Effector memory CD8-positive, alpha-beta T cell (primary cell): Measurements from ENCODE around the gene TREM1.
A peak's percentile ranks its signal among the peaks of the same experiment; 100 is the strongest.
"Not testable (repeated sequence)": the region's sequence is repeated elsewhere in the genome, so short reads cannot be mapped to it uniquely, and the experiment has no call there.

Experiments
- ATAC-seq: fragments of 150-1000 bp; cut with Tn5 transposase; replicated peaks from 2 replicates; pipeline ENCODE4 v1.10.0; 2021; ENCODE audit warnings: mild to moderate bottlenecking, moderate library complexity
- DNase-seq, 3 experiments: peaks; one replicate each; pipeline ENCODE4 v3.0.0; 2021
- H3K27ac Mint-ChIP-seq, 2 donors: one replicate each; pipeline ENCODE4 v1.8.0; 2022; ENCODE audit warnings: mild to moderate bottlenecking in 2 of 2, mixed read lengths in 2 of 2, moderate library complexity in 2 of 2
- H3K27me3 Mint-ChIP-seq, 2 donors: one replicate each; pipeline ENCODE4 v1.8.0; 2022; ENCODE audit warnings: mixed read lengths in 2 of 2
- H3K36me3 Mint-ChIP-seq: one replicate; pipeline ENCODE4 v1.8.0; 2022; ENCODE audit warnings: mild to moderate bottlenecking, moderate library complexity, mixed read lengths; ENCODE audit not compliant: insufficient read depth
- H3K4me1 Mint-ChIP-seq, 2 donors: one replicate each; pipeline ENCODE4 v1.8.0; 2022; ENCODE audit warnings: low read depth in 2 of 2, mixed read lengths in 2 of 2
- H3K4me3 Mint-ChIP-seq, 2 donors: one replicate each; pipeline ENCODE4 v1.8.0; 2022; ENCODE audit warnings: mild to moderate bottlenecking in 2 of 2, mixed read lengths in 2 of 2, moderate library complexity in 2 of 2
- H3K9me3 Mint-ChIP-seq, 2 donors: one replicate each; pipeline ENCODE4 v1.8.0; 2022; ENCODE audit warnings: mixed read lengths in 2 of 2

The TREM1 gene

GRCh38 chr6:41246529-41246928 is 40.0 kb downstream of the TREM1 start:
- not testable (repeated sequence) for H3K9me3 Mint-ChIP-seq, DNase-seq, H3K36me3 Mint-ChIP-seq, ATAC-seq, H3K27ac Mint-ChIP-seq, H3K27me3 Mint-ChIP-seq
- Mint-ChIP-seq H3K4me1 (peaks cover 14 to 15% of the 10 kb centered on the region in 2 donors), H3K4me3 (peak overlapping the region in 1 of 2 donors; percentile 29)

GRCh38 chr6:41239467-41240159 is 46.9 kb downstream of the TREM1 start:
- ATAC-seq, result no peak
- no peak for DNase-seq
- no peak overlapping the region for H3K27ac Mint-ChIP-seq
- no peak overlapping the region for H3K4me3 Mint-ChIP-seq
- peaks cover 22 to 28% of the 10 kb centered on the region in 2 donors for H3K27me3 Mint-ChIP-seq
- H3K4me1 Mint-ChIP-seq, result no peaks in the 10 kb centered on the region
- H3K9me3 Mint-ChIP-seq, result no peaks in the 10 kb centered on the region
- H3K36me3 Mint-ChIP-seq, result no peaks in the 10 kb centered on the region

GRCh38 chr6:41237128-41237527 is 49.4 kb downstream of the TREM1 start:
- DNase-seq (no peak), ATAC-seq (no peak)
- Mint-ChIP-seq H3K27me3 (peaks cover 22 to 28% of the 10 kb centered on the region in 2 donors), H3K9me3 (no peaks in the 10 kb centered on the region), H3K27ac (no peak overlapping the region), H3K4me3 (no peak overlapping the region), H3K36me3 (no peaks in the 10 kb centered on the region), H3K4me1 (no peaks in the 10 kb centered on the region)

DNA sequence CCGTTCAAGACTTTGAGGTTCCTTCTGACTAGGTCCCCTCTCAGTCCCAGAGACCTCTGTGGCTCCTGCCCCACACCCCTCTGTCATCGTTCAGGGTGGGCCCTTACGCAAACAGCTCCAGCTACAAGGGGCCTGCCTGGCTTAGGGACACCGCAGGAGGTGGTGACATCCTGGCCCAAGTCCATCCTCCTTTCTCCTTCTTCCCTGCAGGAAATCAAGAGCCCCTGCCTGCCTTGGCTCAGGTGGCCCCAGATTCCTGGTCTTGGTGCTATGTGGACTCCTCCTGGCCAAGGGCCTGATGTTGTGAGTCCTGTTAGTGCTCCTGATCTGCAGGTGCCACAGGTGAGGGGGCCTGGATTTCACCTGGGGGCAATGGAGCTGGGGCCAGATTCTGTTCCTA is 50.2 kb downstream of the TREM1 start:
- Mint-ChIP-seq H3K4me1 (no peaks in the 10 kb centered on the region), H3K27me3 (peaks cover 22 to 32% of the 10 kb centered on the region in 2 donors), H3K9me3 (no peaks in the 10 kb centered on the region), H3K36me3 (no peaks in the 10 kb centered on the region), H3K27ac (no peak overlapping the region), H3K4me3 (no peak overlapping the region)
- ATAC-seq, result no peak
- DNase-seq, result no peak

- no peaks in the 10 kb centered on the region for H3K36me3 Mint-ChIP-seq
- no peaks in the 10 kb centered on the region for H3K4me1 Mint-ChIP-seq
- no peak overlapping the region for H3K4me3 Mint-ChIP-seq
- DNase-seq (no peak), ATAC-seq (no peak)
- H3K27me3 Mint-ChIP-seq, result peaks cover 29 to 37% of the 10 kb centered on the region in 2 donors
- H3K27ac Mint-ChIP-seq, result no peak overlapping the region
- H3K9me3 Mint-ChIP-seq, result no peaks in the 10 kb centered on the region
Observed at GRCh38 chr6:41232667-41233066, 53.8 kb downstream of the TREM1 start.

DNA sequence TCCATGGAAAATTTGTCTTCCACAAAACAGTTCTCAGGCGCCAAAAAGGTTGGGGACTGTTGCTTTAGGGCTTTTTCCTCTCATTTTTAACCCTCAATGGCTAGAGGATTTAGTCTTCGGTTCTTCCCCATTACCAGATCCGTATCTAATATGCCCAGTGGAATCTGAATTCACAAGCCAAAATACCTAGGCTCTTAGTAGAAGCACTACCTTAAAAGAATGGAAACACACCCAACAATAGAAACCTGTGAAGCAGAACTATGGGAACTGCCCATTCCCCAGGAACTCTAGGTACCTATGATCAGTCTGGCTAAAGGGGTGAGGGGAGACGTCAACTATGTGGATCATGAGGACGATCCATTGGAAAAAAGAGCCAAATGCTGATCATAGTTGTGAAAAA is 55.2 kb downstream of the TREM1 start:
- no peaks in the 10 kb centered on the region for H3K36me3 Mint-ChIP-seq
- no peak for DNase-seq
- H3K9me3 Mint-ChIP-seq, result no peaks in the 10 kb centered on the region
- H3K27ac Mint-ChIP-seq, result no peak overlapping the region
- no peaks in the 10 kb centered on the region for H3K4me1 Mint-ChIP-seq
- no peak for ATAC-seq
- peaks cover 24 to 33% of the 10 kb centered on the region in 2 donors for H3K27me3 Mint-ChIP-seq
- no peak overlapping the region for H3K4me3 Mint-ChIP-seq

DNA sequence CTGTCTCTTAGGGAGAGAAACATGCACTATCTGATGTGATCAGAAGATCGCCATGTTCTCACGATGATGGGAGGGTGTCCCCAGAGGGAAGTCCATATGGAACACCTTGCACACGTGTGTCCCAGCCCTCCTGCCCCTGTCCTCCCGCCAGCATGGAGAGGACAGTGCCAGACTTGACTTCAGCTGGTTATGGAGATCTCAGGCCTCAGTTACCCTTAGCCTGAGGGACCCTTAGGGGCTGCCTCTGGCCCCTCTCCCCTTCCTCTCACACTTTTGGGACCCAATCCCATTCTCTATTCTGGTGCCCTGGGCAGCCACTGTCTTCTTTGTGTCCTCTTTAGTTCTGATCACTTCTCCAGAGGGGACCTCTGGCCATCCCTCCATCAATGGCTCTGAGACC is 56.8 kb downstream of the TREM1 start:
- ATAC-seq (no peak), DNase-seq (no peak)
- no peaks in the 10 kb centered on the region for H3K36me3 Mint-ChIP-seq
- peaks cover 31 to 37% of the 10 kb centered on the region in 2 donors for H3K27me3 Mint-ChIP-seq
- no peaks in the 10 kb centered on the region for H3K4me1 Mint-ChIP-seq
- H3K4me3 Mint-ChIP-seq, result no peak overlapping the region
- no peak overlapping the region for H3K27ac Mint-ChIP-seq
- H3K9me3 Mint-ChIP-seq, result no peaks in the 10 kb centered on the region

DNA sequence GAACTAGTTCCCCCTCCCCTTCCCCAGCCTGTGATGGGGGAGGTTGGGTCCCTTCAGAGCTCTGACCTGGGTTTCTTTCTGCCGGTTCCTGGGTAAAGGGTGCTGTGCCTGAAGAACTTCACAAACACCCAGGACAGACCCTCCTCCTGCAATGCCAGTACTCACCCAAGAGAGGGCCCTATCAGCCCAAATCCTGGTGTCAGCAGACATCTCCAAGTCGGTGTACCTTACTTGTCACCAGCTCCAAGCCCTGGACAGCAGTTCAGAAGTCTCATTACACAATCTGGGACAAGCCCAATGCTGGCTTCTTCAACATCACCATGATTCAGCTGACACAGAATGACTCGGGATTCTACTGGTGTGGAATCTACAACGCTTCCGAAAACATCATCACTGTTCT is 57.9 kb downstream of the TREM1 start:
- Mint-ChIP-seq H3K4me1 (no peaks in the 10 kb centered on the region), H3K27ac (no peak overlapping the region), H3K9me3 (no peaks in the 10 kb centered on the region), H3K36me3 (no peaks in the 10 kb centered on the region), H3K4me3 (no peak overlapping the region), H3K27me3 (peaks cover 42 to 46% of the 10 kb centered on the region in 2 donors)
- DNase-seq (no peak), ATAC-seq (no peak)

DNA sequence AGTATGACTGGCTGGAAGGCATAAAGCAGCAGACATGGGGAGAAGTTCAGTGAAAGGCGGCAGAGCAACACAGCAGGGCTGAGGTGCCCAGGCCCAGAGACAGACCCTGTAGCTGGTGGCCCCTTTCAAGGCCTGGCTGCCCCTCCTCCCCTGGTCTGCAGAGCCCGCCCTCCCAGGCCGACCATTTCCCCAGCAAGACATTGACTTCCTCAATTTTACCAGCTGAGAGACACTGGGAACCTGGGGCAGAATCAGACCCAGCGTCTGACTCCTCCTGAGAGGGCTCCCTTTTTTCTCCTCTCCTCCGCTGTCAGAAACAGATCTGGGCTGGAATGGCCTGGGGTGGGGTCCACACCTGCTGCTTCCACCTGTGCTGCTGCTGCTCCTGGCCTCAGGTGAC is 58.4 kb downstream of the TREM1 start, which contains the start of gene TREML4:
Gene TREML4, plus strand, starts transcription at position 254 of the 400 bp plus-strand sequence. Its CDS starts 79 bp downstream, at position 333.
- Mint-ChIP-seq H3K4me1 (no peaks in the 10 kb centered on the region), H3K27ac (no peak within 1 kb of the TSS), H3K27me3 (peaks cover 46 to 47% of the 10 kb centered on the region in 2 donors), H3K9me3 (no peaks in the 10 kb centered on the region), H3K36me3 (no peaks in the 10 kb centered on the region), H3K4me3 (no peak within 1 kb of the TSS)
- DNase-seq (no peak), ATAC-seq (no peak)

DNA sequence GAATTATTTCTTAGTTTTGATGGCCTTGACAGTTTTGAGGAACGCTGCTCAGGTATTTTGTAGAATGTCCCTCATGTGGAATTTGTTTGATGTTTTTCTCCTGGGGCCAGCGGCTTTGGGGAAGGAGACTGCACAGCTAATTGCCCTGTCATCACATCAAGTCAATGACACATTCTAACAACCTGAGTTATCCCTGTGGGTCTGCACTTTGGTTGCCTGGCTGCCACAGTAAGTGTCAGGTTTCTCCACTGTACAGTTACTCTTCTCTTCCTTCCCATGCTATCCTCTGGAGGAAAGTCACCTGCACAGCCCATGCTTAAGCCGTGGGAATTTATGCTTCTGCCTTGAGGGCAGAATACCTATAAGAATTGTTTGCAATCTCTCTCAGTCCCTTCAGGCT is 59.7 kb downstream of the TREM1 start:
- Mint-ChIP-seq H3K27me3 (peaks cover 46 to 48% of the 10 kb centered on the region in 2 donors), H3K27ac (no peak overlapping the region), H3K36me3 (no peaks in the 10 kb centered on the region), H3K4me1 (no peaks in the 10 kb centered on the region), H3K4me3 (no peak overlapping the region), H3K9me3 (no peaks in the 10 kb centered on the region)
- ATAC-seq (no peak), DNase-seq (no peak)

GRCh38 chr6:41224800-41225199 is 61.7 kb downstream of the TREM1 start:
- Mint-ChIP-seq H3K27me3 (peaks cover 34 to 48% of the 10 kb centered on the region in 2 donors), H3K4me1 (no peaks in the 10 kb centered on the region), H3K27ac (peak overlapping the region in 1 of 2 donors; percentile 1), H3K9me3 (no peaks in the 10 kb centered on the region), H3K36me3 (no peaks in the 10 kb centered on the region), H3K4me3 (no peak overlapping the region)
- DNase-seq (no peak), ATAC-seq (no peak)
